Neural cell (in vitro differentiated cells): ENCODE measurements around the gene DNAAF1. TPM values are rescaled to one million over a fixed set of nuclear protein-coding genes. Genes with fewer than 3 reads are reported as not detected.
"Not testable (repeated sequence)": the region's sequence is repeated elsewhere in the genome, so short reads cannot be mapped to it uniquely, and the experiment has no call there.

Experiments used
- H2AFZ ChIP-seq: fragments of 200-600, 300-800 bp; sonication (generic), shearing (Covaris generic); 2 replicates; pipeline ENCODE4 v1.6.0; 2014; ENCODE audit warnings: low read depth, mild to moderate bottlenecking, antibody characterized with exemption, low read length, moderate library complexity
- H3F3A ChIP-seq: fragments of 200-600 bp; shearing (Covaris generic); 2 replicates; pipeline ENCODE4 v1.6.1; 2016; ENCODE audit warnings: mild to moderate bottlenecking, moderate library complexity, mixed read lengths, antibody characterized with exemption, low read length; ENCODE audit not compliant: insufficient read depth, poor library complexity, severe bottlenecking
- H3K27ac ChIP-seq: fragments of 200-600, 300-800 bp; sonication (generic), shearing (Covaris generic); 2 replicates; pipeline ENCODE4 v1.5.1; 2014; ENCODE audit warnings: mild to moderate bottlenecking, low read length, moderate library complexity
- H3K27me3 ChIP-seq: fragments of 300-800, 200-600 bp; sonication (generic), shearing (Covaris generic); 2 replicates; pipeline ENCODE4 v1.6.0; 2014; ENCODE audit warnings: mild to moderate bottlenecking, low read depth, low read length, moderate library complexity; ENCODE audit not compliant: insufficient read depth
- H3K36me3 ChIP-seq: fragments of 300-800, 200-600 bp; sonication (generic), shearing (Covaris generic); 2 replicates; pipeline ENCODE4 v1.5.1; 2014; ENCODE audit warnings: mild to moderate bottlenecking, antibody characterized with exemption, low read length, moderate library complexity; ENCODE audit not compliant: insufficient read depth
- H3K4me2 ChIP-seq: fragments of 300-800, 200-600 bp; sonication (generic), shearing (Covaris generic); 2 replicates; pipeline ENCODE4 v1.6.0; 2014; ENCODE audit warnings: mild to moderate bottlenecking, low read length
- H3K4me3 ChIP-seq: fragments of 300-800, 200-600 bp; sonication (generic), shearing (Covaris generic); 2 replicates; pipeline ENCODE4 v1.5.1; 2014; ENCODE audit warnings: mild to moderate bottlenecking, low read length, moderate library complexity
- H3K79me2 ChIP-seq: fragments of 200-600 bp; shearing (Covaris generic); replicated peaks from 2 replicates; pipeline ENCODE4 v1.6.0; 2014; ENCODE audit warnings: mild to moderate bottlenecking, low read length, moderate library complexity; ENCODE audit not compliant: insufficient read depth
- H3K9ac ChIP-seq: fragments of 300-800, 200-600 bp; sonication (generic), shearing (Covaris generic); 2 replicates; pipeline ENCODE4 v1.6.1; 2016; ENCODE audit warnings: mild to moderate bottlenecking, low read length, mixed read lengths
- H3K9me2 ChIP-seq: fragments of 200-600 bp; shearing (Covaris generic); 2 replicates; pipeline ENCODE4 v1.6.1; 2016; ENCODE audit warnings: mild to moderate bottlenecking, low read length, mixed read lengths; ENCODE audit not compliant: insufficient read depth
- H3K9me3 ChIP-seq: fragments of 200-600, 300-800 bp; sonication (generic), shearing (Covaris generic); 2 replicates; pipeline ENCODE4 v1.6.1; 2016; ENCODE audit warnings: mild to moderate bottlenecking, mixed run types, low read length, moderate library complexity, mixed read lengths
- H4K20me1 ChIP-seq: fragments of 200-600 bp; shearing (Covaris generic); 2 replicates; pipeline ENCODE4 v1.6.1; 2016; ENCODE audit warnings: mild to moderate bottlenecking, mixed run types; ENCODE audit not compliant: insufficient read depth
- CTCF ChIP-seq: fragments of 450-650 bp; IDR thresholded peaks from 2 replicates; pipeline ENCODE4 v1.5.1; 2014; ENCODE audit warnings: antibody characterized with exemption, mild to moderate bottlenecking, moderate library complexity; ENCODE audit not compliant: poor library complexity, severe bottlenecking
- EP300 ChIP-seq: fragments of 450-650 bp; conservative IDR thresholded peaks from 2 replicates; pipeline ENCODE4 v1.6.1; 2014; ENCODE audit warnings: antibody characterized with exemption, mild to moderate bottlenecking, moderate library complexity; ENCODE audit not compliant: poor library complexity, severe bottlenecking
- EZH2 ChIP-seq: fragments of 200-600, 300-800 bp; shearing (Covaris generic), sonication (generic); IDR thresholded peaks from 2 replicates; pipeline ENCODE4 v1.6.1; 2014; ENCODE audit warnings: antibody characterized with exemption, low read length, borderline replicate concordance, mild to moderate bottlenecking; ENCODE audit not compliant: insufficient read depth, poor library complexity, severe bottlenecking
- MXI1 ChIP-seq: fragments of 450-650 bp; conservative IDR thresholded peaks from 2 replicates; pipeline ENCODE4 v1.6.1; 2014; ENCODE audit warnings: antibody characterized with exemption, mild to moderate bottlenecking; ENCODE audit not compliant: poor library complexity, severe bottlenecking
- POLR2AphosphoS5 ChIP-seq: IDR thresholded peaks from 2 replicates; pipeline ENCODE4 v1.6.1; 2012
- RAD21 ChIP-seq: fragments of 450-650 bp; conservative IDR thresholded peaks from 2 replicates; pipeline ENCODE4 v1.6.1; 2014; ENCODE audit warnings: antibody characterized with exemption, mild to moderate bottlenecking, moderate library complexity
- REST ChIP-seq: IDR thresholded peaks from 2 replicates; pipeline ENCODE4 v1.6.1; 2012; ENCODE audit warnings: borderline replicate concordance
- SMC3 ChIP-seq: fragments of 450-650 bp; conservative IDR thresholded peaks from 2 replicates; pipeline ENCODE4 v1.6.1; 2014; ENCODE audit warnings: antibody characterized with exemption, mild to moderate bottlenecking, moderate library complexity; ENCODE audit not compliant: poor library complexity
- TAF1 ChIP-seq: IDR thresholded peaks from 2 replicates; pipeline ENCODE4 v1.6.1; 2012; ENCODE audit warnings: low read depth
- polyA plus RNA-seq: library from polyadenylated mRNA; depleted of rRNA; stranded (reverse); fragments of >200 nt; gene quantifications from 2 replicates; pipeline ENCODE4 v1.2.3, GENCODE V29; 2014

Gene DNAAF1
- polyA plus RNA-seq, 1 donor from 2014 or later, result 0.71 TPM

- Histone ChIP-seq H3K9ac (no peak overlapping the region), H3K9me2 (no peaks in the 10 kb centered on the region), H3K4me3 (no peak overlapping the region), H3K27ac (no peak overlapping the region), H3K9me3 (no peaks in the 10 kb centered on the region), H2AFZ (no peak overlapping the region), H3K27me3 (no peaks in the 10 kb centered on the region), H3K36me3 (no peaks in the 10 kb centered on the region), H3F3A (no peaks in the 10 kb centered on the region), H3K79me2 (no peaks in the 10 kb centered on the region), H4K20me1 (no peaks in the 10 kb centered on the region), H3K4me2 (no peak overlapping the region)
- TF ChIP-seq SMC3, result no peak
- TF ChIP-seq CTCF, result no peak
- no peak for TF ChIP-seq EP300
- no peak for TF ChIP-seq TAF1
- no peak for TF ChIP-seq REST
- no peak for TF ChIP-seq EZH2
- no peak for TF ChIP-seq RAD21
- no peak for TF ChIP-seq MXI1
- no peak for TF ChIP-seq POLR2AphosphoS5
These were observed 69.5 kb downstream of the DNAAF1 start for GRCh38 chr16:84214451-84215066.

GRCh38 chr16:84215531-84215930, 70.4 kb downstream of the DNAAF1 start:
- no peak overlapping the region for H3K9ac ChIP-seq
- TF ChIP-seq EZH2, result no peak
- TF ChIP-seq REST, result no peak
- no peak for TF ChIP-seq SMC3
- no peak for TF ChIP-seq CTCF
- no peak for TF ChIP-seq RAD21
- TF ChIP-seq POLR2AphosphoS5, result no peak
- no peak for TF ChIP-seq TAF1
- TF ChIP-seq MXI1, result no peak
- TF ChIP-seq EP300, result no peak
- no peaks in the 10 kb centered on the region for H3K36me3 ChIP-seq
- H3K4me2 ChIP-seq, result no peak overlapping the region
- H3K79me2 ChIP-seq, result no peaks in the 10 kb centered on the region
- no peaks in the 10 kb centered on the region for H3K9me3 ChIP-seq
- no peak overlapping the region for H2AFZ ChIP-seq
- no peaks in the 10 kb centered on the region for H3K27me3 ChIP-seq
- H4K20me1 ChIP-seq, result no peaks in the 10 kb centered on the region
- no peaks in the 10 kb centered on the region for H3K9me2 ChIP-seq
- no peaks in the 10 kb centered on the region for H3F3A ChIP-seq
- no peak overlapping the region for H3K4me3 ChIP-seq
- H3K27ac ChIP-seq, result no peak overlapping the region

GRCh38 chr16:84216144-84216543, 71.0 kb downstream of the DNAAF1 start:
- H3K4me2 ChIP-seq, H3K9ac ChIP-seq, H3K9me3 ChIP-seq, H3K9me2 ChIP-seq, H2AFZ ChIP-seq, H3K27ac ChIP-seq, H3K79me2 ChIP-seq, H3F3A ChIP-seq, H3K27me3 ChIP-seq, H3K36me3 ChIP-seq, H4K20me1 ChIP-seq, H3K4me3 ChIP-seq: not testable (repeated sequence)
